ENCODE measurements around the gene CCT8. TPM values are rescaled to one million over a fixed set of nuclear protein-coding genes. Genes with fewer than 3 reads are reported as not detected.

The CCT8 gene
- 277 and 286 TPM in 2 replicates for total RNA-seq

DNA sequence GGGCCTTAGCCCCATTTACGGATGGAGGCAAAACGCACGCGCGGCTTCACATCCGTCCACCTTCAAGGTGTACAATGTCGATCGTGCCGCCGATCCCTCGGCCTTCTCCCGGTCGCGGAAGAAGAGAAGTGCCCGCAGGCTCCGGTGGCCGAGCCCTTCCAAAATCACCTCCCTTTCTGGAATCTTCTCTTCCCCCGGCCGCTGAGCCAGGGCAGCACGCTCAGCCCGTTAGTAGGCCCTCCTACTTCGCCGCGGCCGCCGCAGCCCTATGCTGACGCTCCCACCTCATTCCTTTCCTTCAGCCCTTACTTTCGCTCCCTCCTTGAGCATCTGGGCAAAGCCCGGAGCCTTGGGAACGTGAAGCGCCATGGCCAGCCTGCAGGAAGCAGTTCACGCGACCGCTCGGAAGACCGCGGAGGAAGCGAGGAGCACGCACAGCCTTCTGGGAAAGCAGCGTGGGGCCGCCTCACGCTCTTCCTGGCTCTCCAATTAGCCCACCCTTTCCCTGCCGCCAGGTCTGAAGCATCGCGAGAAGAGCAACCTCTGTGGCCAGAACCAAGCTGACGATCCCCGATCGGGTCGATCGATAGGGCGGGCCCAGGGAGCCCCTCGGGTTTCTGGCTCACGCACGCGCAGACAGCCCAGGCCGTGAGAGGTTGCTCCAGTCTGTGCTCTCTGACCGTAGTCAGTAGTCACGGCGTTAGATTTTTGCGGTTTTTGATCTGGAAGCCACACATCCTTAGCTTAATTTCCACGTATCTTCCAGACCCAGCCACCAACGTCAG, at the start of gene CCT8:
Gene CCT8, minus strand, starts transcription at position 427 of the 785 bp plus-strand sequence. Its CDS starts 58 bp downstream, at position 369.

DNA sequence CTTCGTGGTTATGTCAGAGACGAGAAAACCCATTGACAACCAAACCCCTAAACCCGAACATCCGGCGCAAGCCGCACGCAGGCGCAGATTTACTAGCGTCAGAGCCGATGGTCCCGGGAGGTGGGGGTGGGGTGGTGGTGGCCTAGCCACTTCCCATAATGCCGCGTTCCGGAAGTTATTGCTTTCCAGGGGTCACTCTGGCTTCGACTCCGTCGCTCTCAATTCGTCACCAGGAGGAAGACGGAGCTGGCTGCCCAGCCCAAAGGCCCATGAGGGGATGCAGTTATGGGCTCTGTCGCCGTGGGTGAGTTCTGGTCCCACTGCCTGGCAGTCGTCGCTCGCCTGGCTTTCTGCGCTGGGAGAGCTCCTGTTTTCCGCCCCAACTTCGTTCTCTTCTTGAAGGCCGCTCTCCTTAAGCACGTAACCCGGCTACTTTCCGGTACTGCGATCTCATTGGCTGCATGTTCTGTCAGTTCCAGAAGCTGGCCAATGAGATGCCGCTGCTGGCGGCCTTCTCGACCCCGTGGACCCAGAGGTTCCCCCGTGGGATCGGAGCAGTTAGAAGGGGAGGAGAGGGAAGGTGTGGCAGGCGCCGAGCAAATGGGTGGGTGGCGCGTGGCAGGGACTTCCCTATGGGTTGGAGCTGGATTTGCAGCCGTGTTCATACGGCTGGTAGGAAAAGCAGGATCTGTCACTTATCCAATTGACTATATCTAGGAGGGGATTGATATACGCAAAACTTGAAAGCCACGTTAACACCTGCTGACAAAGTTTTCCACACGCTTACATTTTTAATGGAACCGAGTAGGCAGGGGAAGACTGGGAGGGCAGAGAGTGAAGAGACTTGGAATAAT, 48.7 kb downstream of the CCT8 start, which contains the start of gene USP16:
Gene USP16, plus strand, starts transcription at position 195 of the 854 bp plus-strand sequence. CDS start 3,246 bp downstream, outside the sequence.

Other genes starting within 250 kb of the CCT8 start
- 36.1 and 41.6 TPM in 2 replicates for gene LTN1, start 80.8 kb downstream of the CCT8 start, total RNA-seq
- 8.4 and 12.6 TPM in 2 replicates for gene RWDD2B, start 54.3 kb downstream of the CCT8 start, total RNA-seq
- 22.9 and 37.5 TPM in 2 replicates for gene USP16, start 49.0 kb downstream of the CCT8 start, total RNA-seq
- gene MAP3K7CL, start 57.0 kb upstream of the CCT8 start, total RNA-seq = 6.4 and 8.4 TPM in 2 replicates
- 93.1 and 100 TPM in 2 replicates for gene BACH1, start 225.3 kb upstream of the CCT8 start, total RNA-seq